ENCODE results near the gene ZNF20. TPM values are rescaled to one million over a fixed set of nuclear protein-coding genes. Genes with fewer than 3 reads are reported as not detected.
A peak's percentile ranks its signal among the peaks of the same experiment; 100 is the strongest.

ZNF20 gene
- polyA plus RNA-seq, 1 donor (not counting 4 experiments of a cell fraction or from before 2014, with no cell fraction given): 2.4 TPM

DNA sequence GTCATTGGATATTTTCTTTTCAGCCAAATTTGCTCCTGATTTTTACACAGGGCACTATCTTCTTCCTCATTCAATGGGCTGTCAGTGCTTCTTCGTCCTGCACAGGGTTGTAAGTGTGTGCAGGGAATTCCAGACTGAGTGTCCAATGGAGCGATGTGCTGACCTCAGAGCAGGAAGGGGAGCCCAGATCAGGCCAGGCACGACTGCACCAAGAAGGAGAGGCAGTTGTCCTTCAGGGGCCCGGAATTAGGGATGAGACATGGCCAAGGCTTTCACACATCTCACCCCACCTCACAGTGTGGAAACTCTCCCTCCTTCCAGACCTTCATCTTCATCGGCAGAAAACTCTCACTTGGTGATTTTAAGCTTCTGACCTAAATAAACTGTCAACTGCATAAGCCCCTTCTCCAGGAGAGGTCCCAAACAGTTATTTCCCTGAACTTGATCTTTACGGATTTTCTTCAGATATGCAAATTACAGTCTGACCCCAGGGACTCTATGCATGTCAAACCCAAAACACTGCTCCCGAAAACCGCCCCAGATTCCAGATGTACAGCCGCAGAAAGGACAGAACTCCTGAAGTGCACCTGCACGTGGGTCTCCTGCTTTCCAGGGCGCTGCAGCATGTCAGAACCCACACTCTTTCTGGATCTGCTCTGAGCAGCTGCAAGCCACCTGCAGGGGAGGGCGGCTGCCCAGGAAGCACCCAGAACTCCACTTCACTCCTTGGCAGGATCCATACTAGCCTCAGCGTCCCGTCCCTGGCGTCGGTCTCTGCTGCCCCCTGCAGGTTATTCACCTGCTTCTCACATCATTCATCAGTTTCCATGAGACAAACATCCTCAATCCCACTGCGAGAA lies 625 bp upstream of the ZNF20 start:
- Histone ChIP-seq H2AFZ (ENCODE audit: control insufficient read depth, low read length) (peak overlapping the region; percentile 42), H3K27me3 (ENCODE audit: control insufficient read depth, extremely low read depth, insufficient read depth, low read length) (no peaks in the 10 kb centered on the region), H3K79me2 (ENCODE audit: control insufficient read depth, insufficient read depth, low read length) (peaks cover 15% of the 10 kb centered on the region), H3K4me3 (ENCODE audit: control insufficient read depth in 2 of 3, extremely low read depth in 1 of 3, insufficient read depth in 2 of 3, low read depth in 1 of 3, low read length in 3 of 3) (peak overlapping the region; percentile 77 to 94 (median 83)), H3K9ac (ENCODE audit: control insufficient read depth, extremely low read depth, insufficient read depth, low read length) (peak overlapping the region; percentile 77), H3K36me3 (ENCODE audit: control insufficient read depth in 2 of 2, extremely low read depth in 1 of 2, insufficient read depth in 2 of 2, low read length in 2 of 2) (peaks cover 9 to 13% of the 10 kb centered on the region in 2 experiments), H3K27ac (ENCODE audit: control insufficient read depth, insufficient read depth, low read length) (no peak overlapping the region), H3K4me1 (ENCODE audit: control insufficient read depth, extremely low read depth, insufficient read depth, low read length) (peaks cover 7% of the 10 kb centered on the region), H3K4me2 (ENCODE audit: control insufficient read depth, extremely low read depth, insufficient read depth, low read depth, low read length) (peak overlapping the region; percentile 73), H3K9me3 (ENCODE audit: control insufficient read depth, low read depth, low read length) (peaks cover 8% of the 10 kb centered on the region), H3K9me1 (ENCODE audit: control insufficient read depth, extremely low read depth, insufficient read depth, low read length) (no peaks in the 10 kb centered on the region), H4K20me1 (ENCODE audit: control insufficient read depth, extremely low read depth, insufficient read depth, low read length) (no peaks in the 10 kb centered on the region)
- dilution Hi-C loops (cut with MboI; ENCODE audit: extremely low pct_ligation_motif_present, low sequenced_read_pairs): no loop called here
- DNase-seq (ENCODE audit: low read depth, low spot score): peak; percentile 52
- peak; percentile 89 for FAIRE-seq
- TF ChIP-seq EZH2 (IDR thresholded peaks at IDR 0.05; ENCODE audit: low read length): no peak
- TF ChIP-seq, protein P1, sequence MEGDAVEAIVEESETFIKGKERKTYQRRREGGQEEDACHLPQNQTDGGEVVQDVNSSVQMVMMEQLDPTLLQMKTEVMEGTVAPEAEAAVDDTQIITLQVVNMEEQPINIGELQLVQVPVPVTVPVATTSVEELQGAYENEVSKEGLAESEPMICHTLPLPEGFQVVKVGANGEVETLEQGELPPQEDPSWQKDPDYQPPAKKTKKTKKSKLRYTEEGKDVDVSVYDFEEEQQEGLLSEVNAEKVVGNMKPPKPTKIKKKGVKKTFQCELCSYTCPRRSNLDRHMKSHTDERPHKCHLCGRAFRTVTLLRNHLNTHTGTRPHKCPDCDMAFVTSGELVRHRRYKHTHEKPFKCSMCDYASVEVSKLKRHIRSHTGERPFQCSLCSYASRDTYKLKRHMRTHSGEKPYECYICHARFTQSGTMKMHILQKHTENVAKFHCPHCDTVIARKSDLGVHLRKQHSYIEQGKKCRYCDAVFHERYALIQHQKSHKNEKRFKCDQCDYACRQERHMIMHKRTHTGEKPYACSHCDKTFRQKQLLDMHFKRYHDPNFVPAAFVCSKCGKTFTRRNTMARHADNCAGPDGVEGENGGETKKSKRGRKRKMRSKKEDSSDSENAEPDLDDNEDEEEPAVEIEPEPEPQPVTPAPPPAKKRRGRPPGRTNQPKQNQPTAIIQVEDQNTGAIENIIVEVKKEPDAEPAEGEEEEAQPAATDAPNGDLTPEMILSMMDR (optimal IDR thresholded peaks at IDR 0.05 in 1 of 3, IDR thresholded peaks at IDR 0.05 in 1 of 3, conservative IDR thresholded peaks at IDR 0.05 in 1 of 3; ENCODE audit: extremely low read depth in 1 of 3, insufficient read depth in 2 of 3, low read length in 3 of 3): peak; percentile 96 to 98 (median 96)

DNA sequence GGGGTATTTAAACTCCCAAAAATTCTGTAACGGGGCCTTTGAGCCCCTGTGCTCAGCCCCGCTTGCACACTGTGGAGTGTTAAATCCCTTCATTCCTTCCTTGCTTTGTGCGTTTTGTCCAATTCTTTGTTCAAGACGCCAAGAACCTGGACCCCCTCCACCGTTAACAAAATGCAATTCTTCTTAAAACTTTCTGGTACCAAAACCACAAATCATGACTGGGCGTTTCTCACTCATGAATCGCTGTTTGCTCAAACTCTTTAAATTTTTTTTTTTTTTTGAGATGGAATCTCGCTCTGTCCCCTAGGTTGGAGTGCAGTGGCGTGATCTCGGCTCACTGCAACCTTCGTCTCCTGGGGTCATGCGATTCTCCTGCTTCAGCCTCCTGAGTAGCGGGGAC lies 881 bp downstream of the ZNF20 start:
- no peak for DNase-seq (ENCODE audit: low read depth, low spot score)
- H3K79me2 ChIP-seq (ENCODE audit: control insufficient read depth, insufficient read depth, low read length): peaks cover 15% of the 10 kb centered on the region
- peak overlapping the region; percentile 77 for H3K9ac ChIP-seq (ENCODE audit: control insufficient read depth, extremely low read depth, insufficient read depth, low read length)
- peaks cover 3% of the 10 kb centered on the region for H3K9me3 ChIP-seq (ENCODE audit: control insufficient read depth, low read depth, low read length)
- dilution Hi-C loops (cut with MboI; ENCODE audit: extremely low pct_ligation_motif_present, low sequenced_read_pairs): no loop called here
- no peak overlapping the region for H2AFZ ChIP-seq (ENCODE audit: control insufficient read depth, low read length)
- FAIRE-seq: no peak
- TF ChIP-seq EZH2 (IDR thresholded peaks at IDR 0.05; ENCODE audit: low read length): no peak
- TF ChIP-seq, protein P1 (optimal IDR thresholded peaks at IDR 0.05 in 1 of 3, IDR thresholded peaks at IDR 0.05 in 1 of 3, conservative IDR thresholded peaks at IDR 0.05 in 1 of 3; ENCODE audit: extremely low read depth in 1 of 3, insufficient read depth in 2 of 3, low read length in 3 of 3): no peak
- peaks cover 0 to 10% of the 10 kb centered on the region in 2 experiments for H3K36me3 ChIP-seq (ENCODE audit: control insufficient read depth in 2 of 2, extremely low read depth in 1 of 2, insufficient read depth in 2 of 2, low read length in 2 of 2)
- no peaks in the 10 kb centered on the region for H3K9me1 ChIP-seq (ENCODE audit: control insufficient read depth, extremely low read depth, insufficient read depth, low read length)
- no peaks in the 10 kb centered on the region for H3K27me3 ChIP-seq (ENCODE audit: control insufficient read depth, extremely low read depth, insufficient read depth, low read length)
- H4K20me1 ChIP-seq (ENCODE audit: control insufficient read depth, extremely low read depth, insufficient read depth, low read length): no peaks in the 10 kb centered on the region
- H3K4me2 ChIP-seq (ENCODE audit: control insufficient read depth, extremely low read depth, insufficient read depth, low read depth, low read length): peak overlapping the region; percentile 68
- no peak overlapping the region for H3K27ac ChIP-seq (ENCODE audit: control insufficient read depth, insufficient read depth, low read length)
- H3K4me1 ChIP-seq (ENCODE audit: control insufficient read depth, extremely low read depth, insufficient read depth, low read length): peaks cover 7% of the 10 kb centered on the region
- peak overlapping the region; percentile 77 to 94 (median 83) for H3K4me3 ChIP-seq (ENCODE audit: control insufficient read depth in 2 of 3, extremely low read depth in 1 of 3, insufficient read depth in 2 of 3, low read depth in 1 of 3, low read length in 3 of 3)

Measured in keratinocyte (primary cell).